Measurements from ENCODE around the gene SPIRE2. TPM values are rescaled to one million over a fixed set of nuclear protein-coding genes. Genes with fewer than 3 reads are reported as not detected.

The SPIRE2 gene
- total and polyA plus RNA-seq, 2 of the 13 experiments (the other 11 are each of a cell fraction or from before 2014, with no cell fraction given): 13.3 to 37.5 TPM

- TF ChIP-seq PRDM10 (CRISPR knock-in tag; IDR thresholded peaks at IDR 0.05; ENCODE audit: low read depth): no peak
- TF ChIP-seq ZNF354B (CRISPR knock-in tag; IDR thresholded peaks at IDR 0.05): no peak
- no peak for TF ChIP-seq ZNF879 (CRISPR knock-in tag; IDR thresholded peaks at IDR 0.05)
- TF ChIP-seq ZNF383 (CRISPR knock-in tag; IDR thresholded peaks at IDR 0.05; ENCODE audit: borderline replicate concordance): no peak
- no peak for TF ChIP-seq ZNF709 (CRISPR knock-in tag; IDR thresholded peaks at IDR 0.05)
- no peak for TF ChIP-seq MYNN (CRISPR knock-in tag; IDR thresholded peaks at IDR 0.05; ENCODE audit: low read depth)
- peak; percentile 11; the same call in 1 of the 2 replicates for TF ChIP-seq FOSL2 (CRISPR knock-in tag; IDR thresholded peaks at IDR 0.05)
- no peak for TF ChIP-seq NFE2L2 (IDR thresholded peaks at IDR 0.05; ENCODE audit: low read length)
- no peak; the same call in 1 of the 2 replicates for TF ChIP-seq POGZ (CRISPR knock-in tag; IDR thresholded peaks at IDR 0.05)
- no peak for TF ChIP-seq PHF20 (CRISPR knock-in tag; IDR thresholded peaks at IDR 0.05)
- peak; percentile 91; the same call in 1 of the 2 replicates for TF ChIP-seq ZNF318 (CRISPR knock-in tag; IDR thresholded peaks at IDR 0.05)
- TF ChIP-seq CEBPG (CRISPR knock-in tag; IDR thresholded peaks at IDR 0.05): no peak
- no peak; the same call in 1 of the 2 replicates for TF ChIP-seq REPIN1 (CRISPR knock-in tag; IDR thresholded peaks at IDR 0.05; ENCODE audit: borderline replicate concordance, low read depth)
- TF ChIP-seq TERF1 (CRISPR knock-in tag; IDR thresholded peaks at IDR 0.05): no peak
- no peak for TF ChIP-seq HNRNPLL (IDR thresholded peaks at IDR 0.05; ENCODE audit: low read depth, low read length, poor library complexity, severe bottlenecking)
Observed at GRCh38 chr16:89909777-89910716, 81.8 kb downstream of the SPIRE2 start (continued).

All from HepG2 (cell line).